IMR-90 (cell line): ENCODE results near the gene ALK. TPM values are rescaled to one million over a fixed set of nuclear protein-coding genes. Genes with fewer than 3 reads are reported as not detected.

Source experiments
- ATAC-seq: fragments of 200-7000 bp; cut with Tn5 transposase; 2 replicates; pipeline ENCODE4 v1.9.1; 2020; ENCODE audit warnings: low read depth, mild to moderate bottlenecking, moderate library complexity
- BruUV-seq: library from RNA; stranded (reverse); fragments of 400-500 nt; replicated peaks from 2 replicates; lab custom pipeline; 2021; lab: Mats Ljungman, UMichigan
- CTCF ChIA-PET: fragments of 300-600 bp; formaldehyde crosslinking; extraction: SDS; loops from one replicate; lab custom pipeline; 2021; ENCODE audit warnings: antibody characterized with exemption; lab: Yijun Ruan, JAX
- POLR2A ChIA-PET: fragments of 300-600 bp; sonication (Branson Sonifier 250); formaldehyde crosslinking; loops from one replicate; lab custom pipeline; 2022; ENCODE audit warnings: antibody characterized with exemption; ENCODE audit not compliant: unreplicated experiment; lab: Charles Lee
- DNase-seq: peaks from one replicate; pipeline ENCODE4 v3.0.0; 2013
- H2AFZ ChIP-seq: replicated peaks from 2 replicates; pipeline ENCODE3; 2013; ENCODE audit warnings: low read length, mild to moderate bottlenecking; ENCODE audit not compliant: poor library complexity
- H2AK5ac ChIP-seq: 2 replicates; pipeline ENCODE4 v1.6.1; 2013; ENCODE audit warnings: low read depth, low read length, inconsistent platforms
- H2AK9ac ChIP-seq: replicated peaks from 2 replicates; pipeline ENCODE3; 2013; ENCODE audit warnings: mild to moderate bottlenecking, low read depth, low read length, moderate library complexity; ENCODE audit not compliant: poor library complexity
- H2BK120ac ChIP-seq: 2 replicates; pipeline ENCODE4 v1.6.1; 2013; ENCODE audit warnings: low read depth, low read length, inconsistent platforms
- H2BK15ac ChIP-seq: 3 replicates; pipeline ENCODE4 v1.6.1; 2013; ENCODE audit warnings: low read depth, low read length, inconsistent platforms
- H2BK20ac ChIP-seq: 2 replicates; pipeline ENCODE4 v1.6.1; 2013; ENCODE audit warnings: low read depth, mild to moderate bottlenecking, inconsistent platforms, low read length, moderate library complexity
- H2BK5ac ChIP-seq: 2 replicates; pipeline ENCODE4 v1.6.1; 2013; ENCODE audit warnings: mild to moderate bottlenecking, low read depth, low read length, inconsistent platforms; ENCODE audit not compliant: poor library complexity, severe bottlenecking
- H3K14ac ChIP-seq: replicated peaks from 2 replicates; pipeline ENCODE4 v1.6.1; 2013; ENCODE audit warnings: low read depth, low read length, inconsistent platforms
- H3K18ac ChIP-seq: 2 replicates; pipeline ENCODE4 v1.6.1; 2013; ENCODE audit warnings: low read depth, low read length, control low read depth
- H3K23ac ChIP-seq: 2 replicates; pipeline ENCODE4 v1.6.1; 2013; ENCODE audit warnings: low read depth, low read length, inconsistent platforms
- H3K27ac ChIP-seq: 2 replicates; pipeline ENCODE4 v1.5.1; 2013; ENCODE audit warnings: mild to moderate bottlenecking, control low read depth, low read length; ENCODE audit not compliant: insufficient read depth
- H3K27me3 ChIP-seq: 2 replicates; pipeline ENCODE4 v1.6.1; 2013; ENCODE audit warnings: low read length; ENCODE audit not compliant: control insufficient read depth, insufficient read depth
- H3K36me3 ChIP-seq: 2 replicates; pipeline ENCODE4 v1.6.1; 2013; ENCODE audit warnings: low read length, mixed read lengths; ENCODE audit not compliant: control insufficient read depth, insufficient read depth
- H3K4ac ChIP-seq: 2 replicates; pipeline ENCODE4 v1.6.1; 2013; ENCODE audit warnings: low read depth, low read length, inconsistent platforms
- H3K4me1 ChIP-seq: 2 replicates; pipeline ENCODE4 v1.6.1; 2013; ENCODE audit warnings: low read length, mixed read lengths; ENCODE audit not compliant: control insufficient read depth, insufficient read depth
- H3K4me2 ChIP-seq: 2 replicates; pipeline ENCODE4 v1.6.1; 2013; ENCODE audit warnings: low read depth, mild to moderate bottlenecking, control low read depth, low read length, moderate library complexity
- H3K4me3 ChIP-seq: 2 replicates; pipeline ENCODE4 v1.5.1; 2013; ENCODE audit warnings: low read depth, mild to moderate bottlenecking, control low read depth, low read length, moderate library complexity; ENCODE audit not compliant: insufficient read depth
- H3K56ac ChIP-seq: 2 replicates; pipeline ENCODE4 v1.6.1; 2013; ENCODE audit warnings: low read length, inconsistent platforms; ENCODE audit not compliant: insufficient read depth; ENCODE audit errors: extremely low read depth
- H3K79me1 ChIP-seq, 2 experiments: 2 replicates each; pipeline ENCODE4 v1.6.1; 2013; ENCODE audit warnings: low read length in 2 of 2, inconsistent platforms in 1 of 2, low read depth in 1 of 2
- H3K9ac ChIP-seq: 2 replicates; pipeline ENCODE4 v1.6.1; 2013; ENCODE audit warnings: low read depth, low read length, control low read depth
- H3K9me1 ChIP-seq: 2 replicates; pipeline ENCODE4 v1.6.1; 2013; ENCODE audit warnings: low read length, inconsistent platforms; ENCODE audit not compliant: insufficient read depth
- H3K9me3 ChIP-seq: 2 replicates; pipeline ENCODE4 v1.6.1; 2013; ENCODE audit warnings: low read length; ENCODE audit not compliant: control insufficient read depth, insufficient read depth
- H4K20me1 ChIP-seq: 2 replicates; pipeline ENCODE4 v1.6.1; 2013; ENCODE audit warnings: low read length, inconsistent platforms; ENCODE audit not compliant: insufficient read depth
- H4K5ac ChIP-seq: 2 replicates; pipeline ENCODE4 v1.6.1; 2013; ENCODE audit warnings: mild to moderate bottlenecking, low read depth, low read length, control low read depth
- H4K8ac ChIP-seq, 2 experiments: 2 replicates each; pipeline ENCODE4 v1.6.1; 2013; ENCODE audit warnings: low read depth in 2 of 2, low read length in 2 of 2, control low read depth in 1 of 2, inconsistent platforms in 1 of 2
- H4K91ac ChIP-seq: 2 replicates; pipeline ENCODE4 v1.6.1; 2013; ENCODE audit warnings: low read depth, low read length, inconsistent platforms; ENCODE audit not compliant: insufficient read depth
- RFX5 ChIP-seq: IDR thresholded peaks from 2 replicates; pipeline ENCODE4 v1.8.0; 2012; ENCODE audit warnings: low read depth, mild to moderate bottlenecking, low read length, moderate library complexity
- SMC3 ChIP-seq: fragments of 150-350 bp; IDR thresholded peaks from 2 replicates; pipeline ENCODE4 v1.6.1; 2016; ENCODE audit warnings: low read depth, mild to moderate bottlenecking, antibody characterized with exemption, low read length, moderate library complexity
- WGBS, 2 experiments: methylation state at CpG; one replicate each; pipeline versions ENCODE4 v1.1.5 to v1.1.7; 2013; ENCODE audit warnings: missing lambda C conversion rate in 2 of 2; ENCODE audit not compliant: insufficient read length in 1 of 2; ENCODE audit errors: extremely low coverage in 2 of 2; 5-methylcytosine and 5-hydroxymethylcytosine counted together
- dilution Hi-C: fragments of 300-500 bp; cut with HindIII; formaldehyde crosslinking; loops from one replicate; pipeline ENCODE4 v1.14.3; 2018; ENCODE audit warnings: low sequenced_read_pairs; ENCODE audit not compliant: unreplicated experiment
- in situ Hi-C: fragments of 300-500 bp; cut with MboI; formaldehyde crosslinking; loops from 3 replicates; pipeline ENCODE4 v1.14.3; 2019; ENCODE audit warnings: low sequenced_read_pairs, inconsistent platforms, mixed read lengths
- intact Hi-C: fragments of 100-400 bp; cut with micrococcal nuclease; formaldehyde crosslinking; loops from 2 replicates; pipeline ENCODE4 v1.10.0; 2022
- polyA plus RNA-seq, 3 experiments: library from polyadenylated mRNA; depleted of rRNA; stranded (reverse); fragments of >200 nt; gene quantifications; 2 replicates each; pipeline ENCODE4 v1.2.3, GENCODE V29; 2012; ENCODE audit warnings: low replicate concordance in 1 of 3
- total RNA-seq: library from RNA; depleted of rRNA; stranded (reverse); fragments of >200 nt; gene quantifications from 2 replicates; pipeline ENCODE4 v1.2.3, GENCODE V29; 2012

Gene ALK
- total and polyA plus RNA-seq, 2 of the 4 experiments (the other 2 are of a cell fraction) = not detected

- Histone ChIP-seq H3K79me1 (no peaks in the 10 kb centered on the region), H2BK120ac (no peak overlapping the region), H2BK15ac (no peak overlapping the region), H4K20me1 (no peaks in the 10 kb centered on the region), H3K27ac (no peak overlapping the region), H3K4me2 (no peak overlapping the region), H2AK9ac (no peak overlapping the region), H3K9me3 (no peaks in the 10 kb centered on the region), H2BK20ac (no peak overlapping the region), H3K9ac (no peak overlapping the region), H3K27me3 (no peaks in the 10 kb centered on the region), H2AK5ac (no peak overlapping the region), H3K18ac (no peak overlapping the region), H4K8ac (no peak overlapping the region), H3K4me3 (no peak overlapping the region), H3K9me1 (no peaks in the 10 kb centered on the region), H3K36me3 (no peaks in the 10 kb centered on the region), H3K23ac (no peak overlapping the region), H3K4me1 (no peaks in the 10 kb centered on the region), H4K5ac (no peak overlapping the region), H3K4ac (no peak overlapping the region), H3K14ac (no peak overlapping the region), H2BK5ac (no peak overlapping the region), H3K56ac (no peak overlapping the region), H4K91ac (no peak overlapping the region), H2AFZ (no peak overlapping the region)
- ATAC-seq (no peak), DNase-seq (no peak)
- in situ Hi-C loops (no loop called here), intact Hi-C loops (no loop called here), dilution Hi-C loops (no loop called here)
- no TSS peak for BruUV-seq
- WGBS, 2 experiments = 33% methylated on average over 1 of the region's 3 CpGs; no CpG with 5 or more reads in 1 of the 2 experiments
- no peak for TF ChIP-seq RFX5
- no peak for TF ChIP-seq SMC3
- POLR2A ChIA-PET = no interaction called here
- CTCF ChIA-PET = no interaction called here
Observed at GRCh38 chr2:29949042-29949441, 27.7 kb upstream of the ALK start.
